Amygdala (tissue), 56 donors: ENCODE data around the gene EEF1AKMT1.
"Not testable (repeated sequence)": the region's sequence is repeated elsewhere in the genome, so short reads cannot be mapped to it uniquely, and the experiment has no call there.

Experiments used
- DNase-seq, 56 donors: peaks; one replicate each; lab custom pipeline; 2025; lab: John Stamatoyannopoulos, UW

The EEF1AKMT1 gene

GRCh38 chr13:20702915-20703779, 70.6 kb downstream of the EEF1AKMT1 start, which contains the start of gene IL17D:
Gene IL17D, plus strand, starts transcription at chr13:20703699. Its CDS starts 303 bp downstream, at chr13:20704002.
- peak in 19 of 56 donors; percentile 19 to 69 (median 48) for DNase-seq

- DNase-seq = no peak
These were observed 71.2 kb downstream of the EEF1AKMT1 start for GRCh38 chr13:20702530-20702914.

DNA sequence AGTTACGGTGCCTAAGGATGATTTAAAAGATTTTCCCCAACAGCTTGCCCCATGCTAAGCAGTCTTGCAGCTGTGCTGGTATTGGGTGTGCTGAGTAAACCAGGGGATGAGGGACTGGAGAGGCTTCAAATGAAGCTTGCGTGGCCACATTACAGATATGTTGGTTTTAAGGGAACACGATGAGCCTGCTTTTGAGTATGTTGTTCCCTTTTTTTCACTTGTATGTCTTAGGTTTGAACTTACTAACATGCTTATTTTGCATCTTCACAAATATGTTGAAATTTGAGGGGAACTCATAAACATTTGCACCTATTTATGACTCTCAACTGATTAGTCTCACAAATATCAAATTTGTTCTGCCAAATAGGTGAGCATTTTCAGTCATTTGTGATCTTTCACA, 72.3 kb downstream of the EEF1AKMT1 start:
- no peak for DNase-seq

- no peak for DNase-seq
These were observed 73.5 kb downstream of the EEF1AKMT1 start for GRCh38 chr13:20700288-20700687.

DNA sequence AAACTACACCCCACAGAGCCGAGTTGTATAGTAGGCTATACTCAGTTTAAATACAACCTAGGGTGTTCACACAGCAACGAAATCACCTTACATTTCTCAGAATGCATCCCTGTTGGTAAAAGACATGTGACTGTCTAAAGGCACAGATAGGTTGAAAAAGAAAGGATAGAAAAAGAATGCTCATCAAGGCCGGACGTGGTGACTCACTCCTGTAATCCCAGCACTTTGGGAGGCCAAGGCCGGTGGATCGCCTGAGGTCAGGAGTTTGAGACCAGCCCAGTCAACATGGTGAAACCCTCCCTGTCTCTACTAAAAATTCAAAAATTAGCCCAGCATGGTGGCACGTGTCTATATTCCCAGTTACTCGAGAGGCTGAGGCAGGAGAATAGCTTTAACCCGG, 74.0 kb downstream of the EEF1AKMT1 start:
- DNase-seq = no peak

- DNase-seq = no peak
These were observed 77.7 kb downstream of the EEF1AKMT1 start for GRCh38 chr13:20696073-20696472.

DNA sequence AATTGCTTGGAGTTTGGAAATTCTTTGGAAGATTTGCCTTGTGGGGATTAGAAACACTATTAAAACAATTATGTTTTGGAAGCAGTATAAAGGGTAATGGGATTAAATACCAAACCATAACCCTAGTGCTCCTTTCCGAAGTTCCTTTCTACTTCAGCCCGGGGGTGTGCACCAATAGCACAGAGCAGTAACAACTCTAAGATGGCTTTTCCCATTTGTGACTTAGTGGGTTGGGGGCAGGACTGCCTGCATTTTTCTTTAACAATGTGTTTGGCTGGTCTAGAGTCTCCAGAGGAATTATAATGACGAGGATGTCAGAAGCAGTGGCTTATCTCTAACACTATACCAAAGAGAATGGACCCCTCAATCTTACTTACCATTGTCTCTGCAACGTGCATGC, 82.1 kb downstream of the EEF1AKMT1 start:
- no peak for DNase-seq

DNA sequence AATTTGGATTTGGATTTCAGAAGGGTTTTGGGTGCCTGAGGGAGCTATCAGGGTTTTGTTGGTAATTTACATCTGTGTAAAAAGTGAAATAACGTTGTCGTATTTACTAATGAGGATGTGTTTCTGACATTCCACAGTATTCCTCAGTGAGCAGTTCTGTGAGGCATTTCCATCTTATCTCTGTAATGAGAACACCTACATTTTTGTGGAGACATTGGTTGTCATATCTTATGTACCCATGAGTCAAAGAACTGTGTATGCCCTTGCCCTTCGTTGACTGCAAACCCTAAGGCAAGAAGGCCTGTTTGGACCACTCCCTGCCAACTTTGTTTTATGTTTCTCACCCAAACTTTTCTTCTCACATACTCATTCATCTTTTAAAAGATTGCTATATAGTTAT, 84.5 kb downstream of the EEF1AKMT1 start:
- no peak for DNase-seq

DNA sequence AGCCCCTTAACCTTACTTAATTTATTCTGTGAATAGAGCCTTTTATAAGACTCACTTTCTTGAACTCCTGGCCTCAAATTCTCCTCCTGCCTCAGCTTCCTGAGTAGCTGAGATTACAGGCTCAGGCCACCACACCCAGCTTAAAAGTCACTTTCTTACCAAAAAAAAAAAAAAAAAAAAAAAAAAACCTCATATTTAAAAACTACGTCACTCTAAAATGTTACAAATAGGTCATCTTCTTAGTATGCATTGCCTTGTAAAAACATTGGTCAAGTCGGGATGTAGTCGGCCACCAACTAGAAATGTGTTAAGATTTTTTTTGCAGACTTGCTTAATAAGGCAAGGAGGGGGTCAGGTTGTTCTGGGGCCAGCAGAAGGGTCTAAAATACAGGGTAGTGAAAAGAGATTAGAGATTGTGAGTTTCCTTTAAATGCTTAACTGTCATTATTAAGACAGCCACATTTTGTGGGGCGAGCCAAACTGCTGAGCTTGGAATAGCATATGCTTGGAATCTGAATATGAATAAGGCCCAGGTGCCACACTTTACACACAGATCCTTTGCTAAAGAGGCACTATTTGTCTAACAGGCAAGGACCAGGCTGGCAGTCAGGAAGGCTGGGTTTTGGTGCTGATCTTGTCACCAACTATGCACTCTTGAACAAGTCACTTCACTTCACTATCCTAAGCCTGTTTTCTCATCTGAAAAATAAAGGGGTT, 86.7 kb downstream of the EEF1AKMT1 start:
- DNase-seq = no peak

GRCh38 chr13:20686167-20686566, 87.6 kb downstream of the EEF1AKMT1 start:
- DNase-seq = no peak

DNA sequence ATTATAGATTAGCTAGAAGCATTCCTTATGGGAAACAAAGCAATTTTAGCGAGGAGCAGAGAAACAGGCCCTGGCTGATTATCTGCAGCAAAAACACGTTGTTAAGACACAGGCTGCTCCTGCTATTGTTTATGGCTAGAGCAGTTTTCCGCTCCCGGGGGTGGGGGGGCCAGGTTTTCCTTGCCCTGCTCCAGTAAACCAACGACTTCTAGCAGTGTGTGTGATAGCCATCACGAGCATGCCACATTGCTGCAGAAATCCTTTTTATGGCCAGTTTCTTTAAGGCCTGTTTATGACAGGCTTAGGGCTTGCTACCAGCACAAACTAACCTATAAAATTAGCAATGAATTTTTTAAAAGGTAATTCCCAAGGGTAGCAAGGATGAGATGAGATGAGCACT, 88.7 kb downstream of the EEF1AKMT1 start:
- no peak for DNase-seq

GRCh38 chr13:20684546-20684945, 89.2 kb downstream of the EEF1AKMT1 start:
- no peak for DNase-seq

GRCh38 chr13:20684041-20684440, 89.7 kb downstream of the EEF1AKMT1 start:
- DNase-seq = no peak

DNA sequence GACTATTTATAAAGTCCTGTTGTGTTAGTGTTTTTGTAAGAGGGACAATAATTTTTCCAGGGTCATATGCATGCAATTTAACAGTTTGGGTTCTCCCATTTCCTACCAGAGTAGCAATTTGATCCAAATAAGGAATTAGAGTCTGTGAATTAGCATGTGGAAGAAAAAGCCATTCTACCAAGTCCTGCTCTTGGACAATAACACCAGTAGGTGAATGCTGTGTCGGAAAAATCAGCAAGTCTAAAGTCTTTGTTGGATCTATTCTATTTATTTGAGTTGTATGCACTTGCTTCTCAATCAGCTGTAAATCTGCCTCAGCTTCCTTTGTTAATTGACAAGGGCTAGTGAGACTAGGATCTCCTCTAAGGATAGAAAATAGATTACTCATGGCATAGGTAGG, 91.7 kb downstream of the EEF1AKMT1 start:
- DNase-seq = no peak

GRCh38 chr13:20681481-20681880, 92.3 kb downstream of the EEF1AKMT1 start:
- DNase-seq = not testable (repeated sequence)

DNA sequence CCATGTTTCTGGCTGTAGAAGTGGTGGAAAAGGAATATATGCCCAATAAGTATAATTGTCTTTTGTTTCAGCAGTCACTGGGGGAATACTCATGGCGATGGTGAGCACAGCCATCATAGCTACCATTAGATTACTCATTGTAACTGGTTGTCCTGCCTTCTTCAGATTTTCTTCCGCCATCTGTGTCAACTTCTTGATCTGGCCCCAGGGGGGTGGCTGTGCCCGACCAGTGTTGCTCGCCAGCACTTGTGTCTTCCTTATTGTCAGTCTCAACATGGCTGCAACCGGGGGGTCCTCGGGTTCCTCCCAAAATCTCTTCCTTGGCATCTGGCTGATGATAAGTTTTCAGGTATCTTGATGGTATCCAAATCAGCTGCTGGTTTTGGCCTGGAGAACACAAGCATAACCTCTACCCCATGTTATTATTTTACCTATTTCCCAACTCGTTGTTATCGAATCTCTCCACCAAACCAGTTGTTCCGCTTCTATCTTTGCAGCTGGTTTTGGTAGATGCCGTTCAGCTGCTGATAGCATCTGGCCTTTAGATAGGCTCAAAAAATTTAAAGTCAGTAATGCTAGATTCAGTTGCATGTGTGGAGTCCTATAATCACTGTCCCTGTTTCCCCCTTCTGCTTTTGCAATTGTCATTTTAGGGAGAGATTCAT, 93.2 kb downstream of the EEF1AKMT1 start:
- no peak for DNase-seq

DNA sequence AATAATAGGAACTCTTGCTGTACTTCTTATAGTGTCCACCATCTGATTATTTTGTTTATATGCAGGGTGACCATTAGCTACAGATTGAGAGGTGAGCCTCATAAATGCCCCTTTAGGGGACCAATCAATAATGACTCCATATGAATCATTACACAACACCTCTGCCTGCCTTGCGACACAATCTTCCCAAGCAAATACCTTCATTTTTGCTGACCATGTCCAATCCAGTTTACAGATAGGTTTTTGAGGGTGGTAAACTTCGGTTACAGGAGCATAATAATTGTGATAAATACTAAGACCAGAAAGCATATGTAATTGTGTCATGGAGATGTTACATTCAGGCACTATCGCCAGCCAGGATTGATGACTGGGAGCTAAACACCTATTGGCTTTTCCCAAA, 93.9 kb downstream of the EEF1AKMT1 start:
- DNase-seq = no peak
